Activated T-cell treated with anti-CD3 and anti-CD28 coated beads, Interleukin-2, amount 50 U/mL, for 24 hours (primary cell): Measurements from ENCODE around the gene MPND.

ENCODE experiments used
- DNase-seq: peaks from one replicate; pipeline ENCODE4 v3.0.0-alpha.2; 2020
- H3K27ac Mint-ChIP-seq: 2 replicates; pipeline ENCODE4 v1.8.0; 2020; ENCODE audit warnings: mild to moderate bottlenecking, mixed read lengths
- H3K27me3 Mint-ChIP-seq: 2 replicates; pipeline ENCODE4 v1.8.0; 2020; ENCODE audit warnings: mixed read lengths
- H3K36me3 Mint-ChIP-seq: 2 replicates; pipeline ENCODE4 v1.8.0; 2020; ENCODE audit warnings: low read depth, mixed read lengths
- H3K4me1 Mint-ChIP-seq: 2 replicates; pipeline ENCODE4 v1.8.0; 2020; ENCODE audit warnings: low read depth, mixed read lengths
- H3K4me3 Mint-ChIP-seq: 2 replicates; pipeline ENCODE4 v1.8.0; 2020; ENCODE audit warnings: mild to moderate bottlenecking, moderate library complexity, mixed read lengths
- H3K9me3 Mint-ChIP-seq: 2 replicates; pipeline ENCODE4 v1.8.0; 2020; ENCODE audit warnings: mixed read lengths

The MPND gene, protein sequence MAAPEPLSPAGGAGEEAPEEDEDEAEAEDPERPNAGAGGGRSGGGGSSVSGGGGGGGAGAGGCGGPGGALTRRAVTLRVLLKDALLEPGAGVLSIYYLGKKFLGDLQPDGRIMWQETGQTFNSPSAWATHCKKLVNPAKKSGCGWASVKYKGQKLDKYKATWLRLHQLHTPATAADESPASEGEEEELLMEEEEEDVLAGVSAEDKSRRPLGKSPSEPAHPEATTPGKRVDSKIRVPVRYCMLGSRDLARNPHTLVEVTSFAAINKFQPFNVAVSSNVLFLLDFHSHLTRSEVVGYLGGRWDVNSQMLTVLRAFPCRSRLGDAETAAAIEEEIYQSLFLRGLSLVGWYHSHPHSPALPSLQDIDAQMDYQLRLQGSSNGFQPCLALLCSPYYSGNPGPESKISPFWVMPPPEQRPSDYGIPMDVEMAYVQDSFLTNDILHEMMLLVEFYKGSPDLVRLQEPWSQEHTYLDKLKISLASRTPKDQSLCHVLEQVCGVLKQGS

DNA sequence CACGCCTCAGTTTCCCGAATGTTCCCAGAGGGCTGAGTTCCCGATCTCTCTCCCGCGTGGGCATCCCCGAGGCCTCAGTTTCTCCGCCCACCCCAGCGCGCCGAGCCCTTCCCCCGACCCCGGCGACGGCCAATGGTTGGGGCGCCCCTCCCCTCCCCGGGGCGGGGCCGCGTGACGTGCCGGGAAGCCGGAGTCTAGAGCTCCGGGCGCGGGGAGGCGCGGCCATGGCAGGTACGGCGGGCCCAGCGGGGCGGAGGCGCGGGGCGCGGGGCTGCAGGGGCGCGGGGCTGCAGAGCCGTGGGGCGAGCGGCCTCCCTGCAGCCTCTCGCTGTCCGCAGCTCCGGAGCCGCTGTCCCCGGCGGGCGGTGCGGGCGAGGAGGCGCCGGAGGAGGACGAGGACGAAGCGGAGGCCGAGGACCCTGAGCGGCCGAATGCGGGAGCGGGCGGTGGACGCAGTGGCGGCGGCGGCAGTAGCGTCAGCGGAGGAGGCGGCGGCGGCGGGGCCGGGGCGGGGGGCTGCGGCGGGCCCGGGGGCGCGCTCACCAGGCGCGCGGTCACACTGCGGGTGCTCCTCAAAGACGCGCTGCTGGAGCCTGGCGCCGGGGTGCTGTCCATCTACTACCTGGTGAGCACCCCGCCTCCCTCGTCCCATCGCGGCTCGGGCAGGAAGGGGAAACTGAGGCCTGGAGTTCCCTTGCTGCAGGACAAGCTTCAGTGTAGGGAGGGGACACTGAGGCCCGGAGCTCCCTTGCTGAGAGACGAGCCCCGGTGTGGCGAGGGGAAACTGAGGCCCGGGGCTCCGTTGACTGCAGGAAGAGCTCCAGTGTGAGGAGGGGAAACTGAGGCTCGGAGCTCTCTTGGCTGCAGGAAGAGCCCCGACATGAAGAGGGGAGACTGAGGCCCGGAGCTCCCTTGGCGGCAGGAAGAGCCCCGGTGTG is at the start of gene MPND:
Gene MPND, plus strand, starts transcription at position 193 of the 938 bp plus-strand sequence. Its CDS starts 32 bp downstream, at position 225.
- Mint-ChIP-seq H3K9me3 (no peaks in the 10 kb centered on the region), H3K27ac (peak within 1 kb of the TSS; percentile 97), H3K4me1 (peaks cover 28% of the 10 kb centered on the region), H3K36me3 (peaks cover 28% of the 10 kb centered on the region), H3K4me3 (peak within 1 kb of the TSS; percentile 90), H3K27me3 (no peaks in the 10 kb centered on the region)
- peak; percentile 96 for DNase-seq

DNA sequence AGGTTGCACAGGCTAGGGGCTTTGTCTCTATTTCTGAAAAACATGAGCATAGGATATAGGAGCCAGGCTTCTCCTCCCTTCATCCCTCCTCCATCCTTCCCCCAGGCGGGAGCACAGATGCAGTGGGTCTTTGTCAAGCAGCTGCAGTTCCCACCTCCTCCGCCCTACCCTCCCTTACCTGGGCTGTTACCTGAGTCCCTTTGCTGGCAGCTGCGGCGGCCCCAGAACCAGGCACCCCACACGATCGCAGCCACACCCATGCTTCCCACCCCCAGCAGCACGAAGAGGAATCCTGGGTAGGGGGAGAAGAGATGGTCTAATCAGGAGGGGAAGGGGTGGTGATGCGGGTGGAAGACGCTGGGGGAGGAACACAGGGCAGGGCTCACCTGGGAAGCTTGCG is 49.0 kb upstream of the MPND start:
- H3K36me3 Mint-ChIP-seq = peaks cover 2% of the 10 kb centered on the region
- H3K4me3 Mint-ChIP-seq = no peak overlapping the region
- H3K27me3 Mint-ChIP-seq = no peaks in the 10 kb centered on the region
- H3K4me1 Mint-ChIP-seq = peaks cover 11% of the 10 kb centered on the region
- H3K27ac Mint-ChIP-seq = no peak overlapping the region
- no peaks in the 10 kb centered on the region for H3K9me3 Mint-ChIP-seq
- DNase-seq = no peak

DNA sequence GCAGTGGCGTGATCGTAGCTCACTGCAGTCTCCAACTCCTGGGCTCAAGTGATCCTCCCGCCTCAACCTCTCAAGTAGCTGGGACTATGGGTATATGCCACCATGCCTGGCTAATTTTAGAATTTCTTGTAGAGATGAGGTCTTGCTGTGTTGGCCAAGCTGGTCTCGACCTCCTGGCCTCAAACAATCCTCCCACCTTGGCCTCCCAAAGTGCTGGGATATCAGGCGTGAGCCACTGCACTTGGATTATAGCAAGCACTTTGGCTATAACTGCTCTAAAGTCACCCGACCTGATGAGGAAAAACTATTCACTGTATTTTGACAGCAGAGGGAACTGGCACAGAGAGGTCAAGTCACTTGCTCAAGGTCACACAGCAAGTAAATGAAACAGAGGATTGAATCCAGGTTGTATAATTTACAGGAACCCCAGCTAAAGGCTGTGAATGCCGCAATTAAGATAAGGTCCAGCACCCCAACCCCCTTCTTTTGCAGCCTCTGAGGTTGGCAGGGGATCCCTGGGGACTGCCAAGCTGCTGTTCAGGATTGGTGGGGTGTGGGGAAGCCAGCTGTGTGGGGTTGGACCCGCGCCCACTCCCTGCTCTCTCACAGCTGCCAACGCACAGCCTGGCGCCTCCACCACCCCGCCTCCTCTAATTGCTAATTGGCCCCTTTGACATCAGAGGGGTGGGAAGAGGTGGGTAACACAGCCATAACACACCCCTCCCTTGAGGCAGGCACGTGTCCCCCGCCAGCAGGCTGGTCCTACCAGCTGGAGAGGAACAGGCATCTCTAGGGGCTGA is 47.2 kb upstream of the MPND start:
- DNase-seq = no peak
- peaks cover 2% of the 10 kb centered on the region for H3K36me3 Mint-ChIP-seq
- H3K27me3 Mint-ChIP-seq = no peaks in the 10 kb centered on the region
- H3K4me1 Mint-ChIP-seq = peaks cover 14% of the 10 kb centered on the region
- no peaks in the 10 kb centered on the region for H3K9me3 Mint-ChIP-seq
- no peak overlapping the region for H3K27ac Mint-ChIP-seq
- no peak overlapping the region for H3K4me3 Mint-ChIP-seq

DNA sequence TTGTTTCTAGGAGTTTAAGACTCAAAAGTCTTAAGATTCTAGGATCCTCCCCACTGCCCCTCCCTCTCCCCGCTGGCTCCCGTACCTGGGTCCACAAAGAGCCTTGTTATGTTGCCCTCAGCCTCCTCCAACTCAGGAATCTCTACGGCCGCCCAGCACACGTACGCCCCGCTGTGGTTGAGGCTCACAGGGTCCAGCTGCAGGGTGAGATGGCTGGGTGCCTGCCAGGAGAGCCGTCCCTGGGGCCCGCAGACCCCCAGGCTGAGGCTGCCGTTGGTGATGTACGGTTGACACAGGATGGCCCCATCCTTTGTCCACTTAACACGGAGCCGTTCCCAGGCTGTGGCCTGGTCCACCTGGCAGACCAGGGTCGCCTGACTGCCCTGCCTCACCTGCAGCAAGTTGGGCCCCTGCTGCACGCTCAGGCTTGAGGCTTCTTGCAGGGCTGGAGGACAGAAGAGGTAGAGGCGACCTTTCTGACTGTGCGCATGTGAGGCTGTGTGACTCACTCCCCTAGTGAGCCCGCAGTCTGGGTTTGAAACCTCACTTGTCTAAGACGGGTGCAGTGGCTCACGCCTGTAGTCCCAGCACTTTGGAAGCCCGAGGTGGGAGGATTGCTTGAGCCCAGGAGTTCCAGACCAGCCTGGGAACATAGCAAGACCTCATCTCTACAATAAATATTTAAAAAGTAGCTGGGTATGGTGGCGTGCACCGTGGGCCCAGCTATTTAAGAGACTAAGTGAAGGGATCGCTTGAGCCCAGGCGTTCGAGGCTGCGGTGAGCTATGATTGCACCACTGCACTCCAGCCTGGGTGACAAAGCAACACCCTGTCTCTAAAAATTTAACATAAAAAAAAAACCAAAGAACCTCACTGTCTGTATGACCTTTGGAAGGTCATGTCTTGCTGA is 45.2 kb upstream of the MPND start:
- no peak overlapping the region for H3K4me3 Mint-ChIP-seq
- H3K27ac Mint-ChIP-seq = no peak overlapping the region
- no peaks in the 10 kb centered on the region for H3K9me3 Mint-ChIP-seq
- peaks cover 30% of the 10 kb centered on the region for H3K4me1 Mint-ChIP-seq
- H3K36me3 Mint-ChIP-seq = peaks cover 2% of the 10 kb centered on the region
- DNase-seq = peak; percentile 50
- H3K27me3 Mint-ChIP-seq = no peaks in the 10 kb centered on the region

DNA sequence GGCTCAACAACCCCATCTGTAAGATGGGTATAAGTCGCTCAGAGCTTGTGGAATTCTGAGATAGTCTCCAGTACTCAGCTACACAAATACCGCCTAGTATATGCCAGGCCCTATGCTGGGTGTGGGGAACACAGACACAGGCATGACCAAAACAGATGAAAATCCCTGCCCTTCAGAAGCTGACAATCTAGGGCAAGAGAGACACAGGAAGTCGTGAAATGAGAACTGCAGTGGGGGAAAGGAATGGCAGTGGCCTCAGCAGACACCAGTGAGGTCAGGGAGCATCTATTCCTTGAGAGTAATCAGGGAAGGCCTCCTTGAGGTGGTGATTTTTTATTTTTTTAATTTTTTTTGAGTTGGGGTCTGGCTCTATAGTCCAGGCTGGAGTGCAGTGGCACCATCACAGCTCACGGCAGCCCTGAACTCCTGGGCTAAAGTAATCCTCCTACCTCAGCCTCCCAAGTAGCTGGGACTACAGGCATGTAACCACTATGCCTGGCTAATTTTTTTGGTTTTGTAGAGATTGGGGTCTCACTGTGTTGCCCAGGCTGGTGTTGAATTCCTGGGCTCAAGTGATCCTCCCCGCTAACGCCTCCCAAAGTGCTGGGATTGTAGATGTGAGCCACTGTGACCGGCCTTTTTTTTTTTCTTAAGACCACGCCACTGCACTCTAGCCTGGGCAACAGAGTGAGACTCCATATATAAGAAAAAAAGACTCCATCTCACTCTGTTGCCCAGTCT is 44.4 kb upstream of the MPND start:
- no peak for DNase-seq
- Mint-ChIP-seq H3K4me3 (no peak overlapping the region), H3K27me3 (no peaks in the 10 kb centered on the region), H3K9me3 (no peaks in the 10 kb centered on the region), H3K36me3 (peaks cover 2% of the 10 kb centered on the region), H3K27ac (no peak overlapping the region), H3K4me1 (peaks cover 35% of the 10 kb centered on the region)

DNA sequence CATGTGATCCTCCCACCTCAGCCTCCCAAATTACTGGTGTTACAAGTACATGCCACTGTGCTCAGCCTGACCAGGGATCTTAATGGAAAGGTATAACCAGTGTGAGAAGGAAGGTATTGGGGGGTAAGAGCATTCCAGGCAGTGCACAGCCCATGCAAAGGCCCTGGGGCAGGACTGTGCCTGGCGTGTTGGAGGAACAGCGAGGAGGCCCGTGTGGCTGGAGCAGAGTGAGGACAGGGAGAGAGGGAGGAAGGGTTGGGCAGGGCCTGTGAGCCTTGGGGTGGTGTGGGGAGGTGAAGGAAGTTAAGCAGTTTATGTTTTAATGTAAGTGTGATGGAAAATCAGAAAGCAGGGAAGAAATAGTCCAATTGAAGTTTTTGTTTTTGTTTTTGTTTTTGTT is 42.8 kb upstream of the MPND start:
- no peaks in the 10 kb centered on the region for H3K27me3 Mint-ChIP-seq
- DNase-seq = no peak
- no peaks in the 10 kb centered on the region for H3K9me3 Mint-ChIP-seq
- H3K27ac Mint-ChIP-seq = no peak overlapping the region
- H3K36me3 Mint-ChIP-seq = no peaks in the 10 kb centered on the region
- H3K4me3 Mint-ChIP-seq = no peak overlapping the region
- peaks cover 42% of the 10 kb centered on the region for H3K4me1 Mint-ChIP-seq

DNA sequence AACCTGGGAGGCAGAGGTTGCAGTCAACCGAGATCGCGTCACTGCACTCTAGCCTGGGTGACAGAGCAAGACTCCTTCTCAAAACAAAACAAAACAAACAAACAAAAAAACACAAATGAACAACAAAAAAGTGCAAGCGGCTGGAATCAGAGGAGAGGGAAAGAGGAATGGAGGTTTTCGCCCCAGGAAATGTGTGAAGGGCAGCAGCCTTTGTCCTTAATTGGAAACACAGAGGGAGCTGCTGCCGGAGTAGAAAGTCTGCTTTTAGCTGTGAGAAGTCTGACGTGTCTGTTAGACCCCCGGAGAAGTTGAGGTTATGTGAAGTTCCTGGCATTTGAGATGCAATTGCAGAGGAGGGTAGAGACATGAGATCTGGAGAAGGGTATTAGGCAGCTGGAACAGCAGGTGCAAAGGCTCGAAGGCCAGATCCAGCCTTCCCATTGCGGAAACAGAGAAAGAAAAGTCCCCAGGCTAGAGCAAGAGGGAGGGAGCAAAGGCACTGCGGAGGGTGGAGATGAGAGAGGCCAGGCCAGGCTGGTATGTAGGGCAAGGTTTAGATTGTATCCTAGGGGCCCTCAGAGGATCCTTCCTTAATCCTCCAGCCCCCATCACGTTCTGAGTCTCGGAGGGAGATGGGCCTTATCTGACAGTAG is 41.6 kb upstream of the MPND start:
- Mint-ChIP-seq H3K27ac (peak overlapping the region; percentile 89), H3K27me3 (no peaks in the 10 kb centered on the region), H3K4me1 (peaks cover 42% of the 10 kb centered on the region), H3K9me3 (no peaks in the 10 kb centered on the region), H3K4me3 (peak overlapping the region; percentile 73), H3K36me3 (no peaks in the 10 kb centered on the region)
- DNase-seq = no peak

DNA sequence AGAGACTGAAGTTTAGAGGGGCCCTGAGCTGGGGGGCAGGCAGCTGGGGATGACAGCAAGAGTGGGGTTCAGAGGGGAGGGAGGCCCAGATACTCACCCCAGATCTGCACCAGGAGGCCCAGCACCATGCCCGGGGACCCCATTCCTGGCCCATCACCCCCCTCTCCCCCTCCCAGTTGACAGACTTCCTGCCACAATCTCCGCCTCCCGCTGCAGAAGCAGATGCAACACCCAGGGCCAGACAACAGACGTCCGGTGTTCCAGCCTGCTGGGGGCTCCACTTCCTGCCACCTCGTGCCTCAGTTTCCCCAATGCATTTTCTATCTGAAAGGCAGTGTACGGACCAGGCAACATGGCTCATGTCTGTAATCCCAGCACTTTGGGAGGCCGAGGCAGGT is 41.1 kb upstream of the MPND start, which contains the start of gene TMIGD2:
Gene TMIGD2, minus strand, starts transcription at position 147 of the 398 bp plus-strand sequence. Its CDS starts 4 bp downstream, at position 143.
- Mint-ChIP-seq H3K36me3 (no peaks in the 10 kb centered on the region), H3K9me3 (no peaks in the 10 kb centered on the region), H3K27me3 (no peaks in the 10 kb centered on the region), H3K4me3 (peak within 1 kb of the TSS; percentile 73), H3K4me1 (peaks cover 42% of the 10 kb centered on the region), H3K27ac (peak within 1 kb of the TSS; percentile 89)
- DNase-seq = peak; percentile 54

DNA sequence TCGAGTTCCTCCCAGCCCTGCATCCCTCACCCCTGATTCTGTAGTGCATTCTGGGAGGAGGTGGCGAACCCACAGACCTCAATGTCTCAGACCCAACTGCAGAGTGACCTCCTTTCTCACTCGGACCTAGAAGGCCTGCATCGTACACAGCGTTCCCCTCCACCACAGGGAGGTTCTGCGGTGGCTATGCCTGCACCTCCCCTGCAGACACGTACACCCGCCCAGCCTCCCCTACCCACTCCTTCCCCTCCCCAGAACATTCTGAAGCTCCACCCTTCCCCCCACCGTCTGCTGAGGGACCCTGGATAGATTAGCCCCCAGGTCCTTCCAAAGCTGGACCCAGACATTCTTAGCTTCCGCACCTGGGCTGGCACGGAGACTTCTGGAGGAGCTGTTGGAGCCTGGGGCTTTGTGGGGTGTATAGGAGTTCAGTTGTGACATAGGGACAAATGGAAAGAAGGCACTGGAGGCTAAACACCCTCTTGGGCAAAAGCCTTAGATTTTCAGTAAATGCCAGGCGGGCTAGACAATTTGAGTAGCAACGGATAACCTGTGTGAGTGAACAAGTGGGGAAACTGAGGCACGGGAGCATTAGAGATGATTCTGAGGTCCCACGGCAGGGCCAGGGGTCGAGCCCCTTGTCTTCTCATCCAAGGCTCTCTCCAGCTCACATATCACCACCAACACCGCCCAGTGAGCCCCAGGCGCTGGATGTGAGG is 39.4 kb upstream of the MPND start:
- Mint-ChIP-seq H3K27me3 (no peaks in the 10 kb centered on the region), H3K9me3 (no peaks in the 10 kb centered on the region), H3K36me3 (no peaks in the 10 kb centered on the region), H3K4me1 (peaks cover 31% of the 10 kb centered on the region), H3K4me3 (peak overlapping the region; percentile 61), H3K27ac (peak overlapping the region; percentile 59)
- no peak for DNase-seq

DNA sequence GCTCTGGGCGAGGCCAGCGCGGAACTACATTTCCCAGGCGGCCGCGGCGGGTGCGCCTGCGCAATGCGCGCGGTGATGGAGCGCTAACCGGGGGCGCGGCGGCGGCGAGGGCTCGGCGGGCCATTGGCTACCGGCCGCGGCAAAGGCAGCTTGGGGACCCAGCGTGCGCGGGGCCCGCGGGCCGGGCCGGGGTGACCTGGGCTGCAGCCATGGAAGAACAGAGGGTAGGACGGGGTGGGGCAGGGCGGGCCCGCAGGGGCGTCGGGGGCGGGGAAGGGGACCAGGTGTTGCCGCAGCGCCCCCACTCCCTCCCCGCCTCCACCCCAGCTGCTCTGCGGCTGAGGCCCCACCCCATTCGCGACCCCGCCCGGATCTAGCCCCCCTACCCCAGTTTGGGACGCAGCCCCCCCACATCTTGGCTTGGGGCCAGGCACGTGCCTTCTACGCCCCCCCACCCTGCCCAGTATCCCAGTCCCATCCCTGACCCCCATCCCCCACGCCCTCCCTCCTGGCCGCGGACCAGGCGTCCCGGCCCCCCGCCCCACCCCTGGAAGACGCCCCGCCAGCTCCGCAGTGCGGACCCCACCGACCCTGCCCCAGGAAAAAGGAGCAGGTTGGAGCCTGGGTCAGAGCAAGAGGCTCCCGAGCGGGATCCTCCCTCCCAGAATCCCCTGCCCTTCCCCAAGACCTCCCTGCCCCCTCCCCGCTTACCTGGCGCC is 38.7 kb upstream of the MPND start, which contains the start of gene FSD1:
Gene FSD1, plus strand, starts transcription at position 61 of the 719 bp plus-strand sequence. Its CDS starts 149 bp downstream, at position 210.
- Mint-ChIP-seq H3K27me3 (no peaks in the 10 kb centered on the region), H3K4me1 (peaks cover 31% of the 10 kb centered on the region), H3K27ac (peak within 1 kb of the TSS; percentile 59), H3K4me3 (peak within 1 kb of the TSS; percentile 61), H3K36me3 (no peaks in the 10 kb centered on the region), H3K9me3 (no peaks in the 10 kb centered on the region)
- peak; percentile 86 for DNase-seq

DNA sequence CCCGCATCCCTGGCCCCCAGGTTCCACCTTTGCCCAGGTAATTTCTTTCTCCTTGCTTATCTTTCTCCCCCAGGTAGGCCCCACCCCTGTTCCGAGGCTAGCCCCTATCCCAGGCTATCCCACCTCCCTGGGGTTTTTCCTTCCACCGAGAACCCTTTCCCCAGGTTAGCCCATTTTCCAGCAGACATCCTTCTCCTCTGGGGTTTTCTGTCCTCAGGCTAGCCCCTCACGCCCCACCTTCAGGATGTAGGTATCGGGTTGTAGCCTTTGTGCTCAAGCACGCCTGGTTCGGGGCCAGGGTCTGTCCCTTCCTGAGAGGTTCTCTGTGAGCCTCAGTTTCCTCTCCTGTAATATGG is 38.1 kb upstream of the MPND start:
- H3K36me3 Mint-ChIP-seq = no peaks in the 10 kb centered on the region
- no peaks in the 10 kb centered on the region for H3K9me3 Mint-ChIP-seq
- no peak for DNase-seq
- H3K4me1 Mint-ChIP-seq = peaks cover 31% of the 10 kb centered on the region
- peak overlapping the region; percentile 29 for H3K27ac Mint-ChIP-seq
- peak overlapping the region; percentile 60 for H3K4me3 Mint-ChIP-seq
- H3K27me3 Mint-ChIP-seq = no peaks in the 10 kb centered on the region
